ENCODE results near the gene ULK1. TPM values are rescaled to one million over a fixed set of nuclear protein-coding genes. Genes with fewer than 3 reads are reported as not detected.

Gene ULK1
- total RNA-seq, 1 experiment from 2014 or later = 72.1 TPM

GRCh38 chr12:131851741-131852550 lies 42.5 kb upstream of the ULK1 start:
- Histone ChIP-seq H3K4me1 (ENCODE audit: control insufficient read depth, insufficient read depth, low read length) (peaks cover 10% of the 10 kb centered on the region), H3K9me3 (ENCODE audit: control insufficient read depth, insufficient read depth, low read depth, low read length) (no peaks in the 10 kb centered on the region), H3K4me3 (ENCODE audit: low read depth in 2 of 2, low read length in 2 of 2) (no peak overlapping the region), H3K27me3 (ENCODE audit: control insufficient read depth, insufficient read depth, low read length) (no peaks in the 10 kb centered on the region), H3K36me3 (ENCODE audit: control insufficient read depth, insufficient read depth, low read length) (no peaks in the 10 kb centered on the region), H3K27ac (ENCODE audit: low read length) (no peak overlapping the region; the same call in 1 of the 2 replicates)
- BruUV-seq (replicated peaks) = no TSS peak
- POLR2A ChIA-PET = no interaction called here
- intact Hi-C loops (cut with micrococcal nuclease; ENCODE audit: unreplicated experiment) (no loop called here), in situ Hi-C loops (cut with HindIII; ENCODE audit: low pct_unique_long_range_greater_than_20kb, low sequenced_read_pairs) (no loop called here)
- no peak for DNase-seq (ENCODE audit: low read depth, low spot score)
- TF ChIP-seq SIN3A (IDR thresholded peaks at IDR 0.05; ENCODE audit: borderline replicate concordance, insufficient read depth, low read depth, low read length) = no peak
- TF ChIP-seq TCF7L2 (IDR thresholded peaks at IDR 0.05; ENCODE audit: low read depth, low read length) = no peak
- no peak for TF ChIP-seq POLR2AphosphoS5 (IDR thresholded peaks at IDR 0.05; ENCODE audit: low read depth, low read length)
- TF ChIP-seq REST (IDR thresholded peaks at IDR 0.05; ENCODE audit: insufficient read depth in 1 of 2, low read depth in 2 of 2, low read length in 1 of 2) = no peak
- CTCF ChIA-PET = no interaction called here
- peak; percentile 7 for ATAC-seq

GRCh38 chr12:131852551-131853299 lies 41.7 kb upstream of the ULK1 start:
- no TSS peak for BruUV-seq (replicated peaks)
- ChIA-PET CTCF (no interaction called here), POLR2A (no interaction called here)

More at GRCh38 chr12:131852551-131853299, 41.7 kb upstream of the ULK1 start:
- H3K36me3 ChIP-seq (ENCODE audit: control insufficient read depth, insufficient read depth, low read length) = no peaks in the 10 kb centered on the region
- ATAC-seq (peak; percentile 15), DNase-seq (ENCODE audit: low read depth, low spot score) (no peak)
- H3K27me3 ChIP-seq (ENCODE audit: control insufficient read depth, insufficient read depth, low read length) = no peaks in the 10 kb centered on the region
- H3K4me1 ChIP-seq (ENCODE audit: control insufficient read depth, insufficient read depth, low read length) = peaks cover 10% of the 10 kb centered on the region
- H3K4me3 ChIP-seq (ENCODE audit: low read depth in 2 of 2, low read length in 2 of 2) = no peak overlapping the region
- in situ Hi-C loops (cut with HindIII; ENCODE audit: low pct_unique_long_range_greater_than_20kb, low sequenced_read_pairs) = no loop called here
- H3K9me3 ChIP-seq (ENCODE audit: control insufficient read depth, insufficient read depth, low read depth, low read length) = no peaks in the 10 kb centered on the region
- intact Hi-C loops (cut with micrococcal nuclease; ENCODE audit: unreplicated experiment) = no loop called here
- no peak overlapping the region; the same call in 1 of the 2 replicates for H3K27ac ChIP-seq (ENCODE audit: low read length)
- TF ChIP-seq REST (IDR thresholded peaks at IDR 0.05; ENCODE audit: insufficient read depth in 1 of 2, low read depth in 2 of 2, low read length in 1 of 2) (no peak), TCF7L2 (IDR thresholded peaks at IDR 0.05; ENCODE audit: low read depth, low read length) (no peak), SIN3A (IDR thresholded peaks at IDR 0.05; ENCODE audit: borderline replicate concordance, insufficient read depth, low read depth, low read length) (no peak), CTCF (IDR thresholded peaks at IDR 0.05) (no peak), POLR2AphosphoS5 (IDR thresholded peaks at IDR 0.05; ENCODE audit: low read depth, low read length) (no peak)

Measured in Panc1 (cell line).